Central memory CD8-positive, alpha-beta T cell (primary cell): ENCODE results near the gene CHMP2B.
A peak's percentile ranks its signal among the peaks of the same experiment; 100 is the strongest.
"Not testable (repeated sequence)": the region's sequence is repeated elsewhere in the genome, so short reads cannot be mapped to it uniquely, and the experiment has no call there.

Source experiments
- ATAC-seq: fragments of 150-1000 bp; cut with Tn5 transposase; replicated peaks from 2 replicates; pipeline ENCODE4 v1.10.0; 2022; ENCODE audit warnings: mild to moderate bottlenecking, moderate FRiP score, moderate number of reproducible peaks; ENCODE audit not compliant: poor library complexity, severe bottlenecking; ENCODE audit errors: extremely low read depth
- DNase-seq, 2 donors: peaks; one replicate each; pipeline ENCODE4 v3.0.0; 2021; ENCODE audit warnings: low spot score in 2 of 2
- H3K27ac Mint-ChIP-seq: one replicate; pipeline ENCODE4 v1.8.0; 2022; ENCODE audit warnings: low read depth, mild to moderate bottlenecking, moderate library complexity, mixed read lengths
- H3K27me3 Mint-ChIP-seq: one replicate; pipeline ENCODE4 v1.8.0; 2022; ENCODE audit warnings: mixed read lengths
- H3K36me3 Mint-ChIP-seq: one replicate; pipeline ENCODE4 v1.8.0; 2022; ENCODE audit warnings: mild to moderate bottlenecking, moderate library complexity, mixed read lengths; ENCODE audit not compliant: insufficient read depth
- H3K4me1 Mint-ChIP-seq: one replicate; pipeline ENCODE4 v1.8.0; 2022; ENCODE audit warnings: mixed read lengths
- H3K4me3 Mint-ChIP-seq: one replicate; pipeline ENCODE4 v1.8.0; 2022; ENCODE audit warnings: mild to moderate bottlenecking, moderate library complexity, mixed read lengths
- H3K9me3 Mint-ChIP-seq: one replicate; pipeline ENCODE4 v1.8.0; 2022; ENCODE audit warnings: mixed read lengths

The CHMP2B gene

GRCh38 chr3:87276484-87276883 is 49.4 kb downstream of the CHMP2B start, which contains the start of gene POU1F1:
Gene POU1F1 (minus strand): TSS chr3:87276584. CDS start chr3:87276462, 122 bp downstream.
- H3K27me3 Mint-ChIP-seq = peaks cover 22% of the 10 kb centered on the region
- H3K27ac Mint-ChIP-seq = no peak within 1 kb of the TSS
- no peaks in the 10 kb centered on the region for H3K36me3 Mint-ChIP-seq
- no peak for ATAC-seq
- H3K4me3 Mint-ChIP-seq = no peak within 1 kb of the TSS
- no peaks in the 10 kb centered on the region for H3K4me1 Mint-ChIP-seq
- no peaks in the 10 kb centered on the region for H3K9me3 Mint-ChIP-seq
- no peak for DNase-seq

GRCh38 chr3:87287011-87287410 is 59.9 kb downstream of the CHMP2B start:
- Mint-ChIP-seq H3K36me3 (no peaks in the 10 kb centered on the region), H3K4me1 (no peaks in the 10 kb centered on the region), H3K4me3 (no peak overlapping the region), H3K27me3 (peaks cover 14% of the 10 kb centered on the region), H3K9me3 (no peaks in the 10 kb centered on the region), H3K27ac (no peak overlapping the region)
- no peak for DNase-seq
- ATAC-seq = no peak

GRCh38 chr3:87288446-87288845 is 61.3 kb downstream of the CHMP2B start:
- H3K36me3 Mint-ChIP-seq = no peaks in the 10 kb centered on the region
- no peaks in the 10 kb centered on the region for H3K9me3 Mint-ChIP-seq
- H3K27me3 Mint-ChIP-seq = no peaks in the 10 kb centered on the region
- H3K4me1 Mint-ChIP-seq = no peaks in the 10 kb centered on the region
- H3K4me3 Mint-ChIP-seq = no peak overlapping the region
- ATAC-seq (no peak), DNase-seq (no peak)
- no peak overlapping the region for H3K27ac Mint-ChIP-seq

GRCh38 chr3:87298111-87298718 is 71.1 kb downstream of the CHMP2B start:
- H3K27me3 Mint-ChIP-seq = no peaks in the 10 kb centered on the region
- no peaks in the 10 kb centered on the region for H3K4me1 Mint-ChIP-seq
- ATAC-seq (peak; percentile 40), DNase-seq (no peak)
- H3K36me3 Mint-ChIP-seq = no peaks in the 10 kb centered on the region
- H3K9me3 Mint-ChIP-seq = no peaks in the 10 kb centered on the region
- H3K27ac Mint-ChIP-seq = no peak overlapping the region
- no peak overlapping the region for H3K4me3 Mint-ChIP-seq

- not testable (repeated sequence) for DNase-seq, H3K4me1 Mint-ChIP-seq, H3K9me3 Mint-ChIP-seq, H3K27me3 Mint-ChIP-seq, ATAC-seq, H3K27ac Mint-ChIP-seq, H3K4me3 Mint-ChIP-seq, H3K36me3 Mint-ChIP-seq
Measured at GRCh38 chr3:87305031-87305430, 77.9 kb downstream of the CHMP2B start.
